B cell (primary cell): ENCODE data around the gene CARS2. TPM values are rescaled to one million over a fixed set of nuclear protein-coding genes. Genes with fewer than 3 reads are reported as not detected.

Experiments used
- ATAC-seq: fragments of 200-7000 bp; cut with Tn5 transposase; one replicate; pipeline ENCODE4 v1.10.0; 2021; ENCODE audit warnings: low read depth, mild to moderate bottlenecking, moderate number of reproducible peaks, moderate library complexity
- CTCF ChIA-PET: fragments of 350-600 bp; sonication (Branson Sonifier 250); formaldehyde crosslinking; loops from one replicate; lab custom pipeline; 2021; ENCODE audit warnings: antibody characterized with exemption, inconsistent platforms; lab: Charles Lee
- POLR2A ChIA-PET: fragments of 350-600 bp; sonication (Branson Sonifier 250); formaldehyde crosslinking; loops from one replicate; lab custom pipeline; 2021; ENCODE audit warnings: antibody characterized with exemption; lab: Charles Lee
- DNase-seq: peaks from one replicate; pipeline ENCODE4 v3.0.0; 2013
- H2AFZ ChIP-seq: 2 replicates; pipeline ENCODE4 v1.6.1; 2012; ENCODE audit warnings: mild to moderate bottlenecking, low read depth, low read length; ENCODE audit not compliant: insufficient read depth, poor library complexity, severe bottlenecking
- H3K27ac ChIP-seq, 2 donors: 1 replicate in 1 of 2; 2 replicates in 1 of 2; pipeline ENCODE4 v1.5.1; 2012 to 2013; ENCODE audit warnings: low read length in 2 of 2, mild to moderate bottlenecking in 2 of 2, moderate library complexity in 1 of 2
- H3K27me3 ChIP-seq, 4 experiments: fragments of 200-600 bp in 1 of 4; sonication (generic) in 1 of 4; replicated peaks in 1 of 4; 1 replicate in 2 of 4; 2 replicates in 2 of 4; pipeline versions ENCODE4 v1.6.1 to v1.7.0; 2013 to 2016; ENCODE audit warnings: low read length in 3 of 4, mild to moderate bottlenecking in 2 of 4, mixed read lengths in 1 of 4, moderate library complexity in 1 of 4; ENCODE audit not compliant: insufficient read depth in 4 of 4, control insufficient read depth in 3 of 4; ENCODE audit errors: control extremely low read depth in 1 of 4
- H3K36me3 ChIP-seq, 2 experiments: replicated peaks in 1 of 2; 1 replicate in 1 of 2; 2 replicates in 1 of 2; pipeline versions ENCODE4 v1.6.1 to v1.7.1; 2013; ENCODE audit warnings: low read length in 1 of 2; ENCODE audit not compliant: insufficient read depth in 2 of 2, control insufficient read depth in 1 of 2; ENCODE audit errors: control extremely low read depth in 1 of 2, extremely low read depth in 1 of 2
- H3K4me1 ChIP-seq, 2 donors: fragments of 200-600 bp in 1 of 2; sonication (generic) in 1 of 2; 1 replicate in 1 of 2; 2 replicates in 1 of 2; pipeline versions ENCODE4 v1.5.1 to v1.6.1; 2013 to 2017; ENCODE audit warnings: low read length in 2 of 2; ENCODE audit not compliant: control insufficient read depth in 2 of 2, insufficient read depth in 2 of 2
- H3K4me2 ChIP-seq: replicated peaks from 2 replicates; pipeline ENCODE3; 2012; ENCODE audit warnings: mild to moderate bottlenecking, low read depth, low read length; ENCODE audit not compliant: poor library complexity, severe bottlenecking
- H3K4me3 ChIP-seq, 5 experiments: fragments of 200-600 bp in 1 of 5; sonication (generic) in 1 of 5; 1 replicate in 3 of 5; 2 replicates in 2 of 5; pipeline versions ENCODE4 v1.5.1 to v1.7.0; 2011 to 2016; ENCODE audit warnings: low read length in 4 of 5, mild to moderate bottlenecking in 4 of 5, low read depth in 2 of 5, control low read depth in 1 of 5, moderate library complexity in 1 of 5; ENCODE audit not compliant: insufficient read depth in 1 of 5; ENCODE audit errors: control extremely low read depth in 1 of 5, extremely low read depth in 1 of 5
- H3K79me2 ChIP-seq: fragments of 200-600 bp; sonication (generic); one replicate; pipeline ENCODE4 v1.6.0; 2016; ENCODE audit warnings: low read length; ENCODE audit not compliant: control insufficient read depth, insufficient read depth
- H3K9ac ChIP-seq: fragments of 200-600 bp; sonication (generic); 2 replicates; pipeline ENCODE4 v1.6.1; 2017; ENCODE audit warnings: mild to moderate bottlenecking, low read length, moderate library complexity
- H3K9me3 ChIP-seq, 3 donors: one replicate each; pipeline versions ENCODE4 v1.6.1 to v1.7.1; 2013; ENCODE audit warnings: low read length in 2 of 3; ENCODE audit not compliant: control insufficient read depth in 2 of 3, insufficient read depth in 1 of 3; ENCODE audit errors: control extremely low read depth in 1 of 3
- H4K20me1 ChIP-seq: 2 replicates; pipeline ENCODE4 v1.6.0; 2012; ENCODE audit warnings: mild to moderate bottlenecking, low read length; ENCODE audit not compliant: insufficient read depth, control insufficient read depth, poor library complexity, severe bottlenecking
- H3K27ac Mint-ChIP-seq: one replicate; pipeline ENCODE4 v1.8.0; 2021; ENCODE audit warnings: mixed read lengths
- H3K27me3 Mint-ChIP-seq: one replicate; pipeline ENCODE4 v1.8.0; 2021; ENCODE audit warnings: mixed read lengths
- H3K4me1 Mint-ChIP-seq: one replicate; pipeline ENCODE4 v1.8.0; 2021; ENCODE audit warnings: mixed read lengths
- H3K4me3 Mint-ChIP-seq: one replicate; pipeline ENCODE4 v1.8.0; 2021; ENCODE audit warnings: mixed read lengths
- H3K9me3 Mint-ChIP-seq: one replicate; pipeline ENCODE4 v1.8.0; 2022; ENCODE audit warnings: mixed read lengths; ENCODE audit not compliant: insufficient read depth
- EZH2 ChIP-seq: IDR thresholded peaks from 2 replicates; pipeline ENCODE4 v1.6.1; 2012; ENCODE audit warnings: borderline replicate concordance, low read depth, mild to moderate bottlenecking, moderate library complexity, low read length; ENCODE audit not compliant: insufficient read depth, poor library complexity, severe bottlenecking
- WGBS: methylation state at CpG from one replicate; pipeline ENCODE4 v1.1.5; 2013; ENCODE audit warnings: missing lambda C conversion rate; ENCODE audit not compliant: insufficient coverage; 5-methylcytosine and 5-hydroxymethylcytosine counted together
- intact Hi-C: fragments of 100-400 bp; cut with micrococcal nuclease; formaldehyde crosslinking; loops from one replicate; pipeline ENCODE4 v1.10.0; 2022
- polyA plus RNA-seq: library from polyadenylated mRNA; depleted of rRNA; stranded (reverse); fragments of >200 nt; gene quantifications from 2 replicates; pipeline ENCODE4 v1.2.3, GENCODE V29; 2012
- total RNA-seq, 2 donors: library from RNA; stranded (reverse); fragments of 120-200 nt in 1 of 2; gene quantifications; 1 replicate in 1 of 2; 2 replicates in 1 of 2; pipeline versions ENCODE4 v1.2.3 to v1.2.4, GENCODE V29; 2013 to 2022
- TF ChIP-seq, protein P1 (sequence below): fragments of 200-600 bp; IDR thresholded peaks from one replicate; pipeline ENCODE4 v1.8.0; 2022; ENCODE audit warnings: antibody characterized with exemption, mild to moderate bottlenecking

Gene CARS2
- total and polyA plus RNA-seq, 2 donors (not counting 1 experiment from before 2014, with no cell fraction given): 154 to 188 TPM

DNA sequence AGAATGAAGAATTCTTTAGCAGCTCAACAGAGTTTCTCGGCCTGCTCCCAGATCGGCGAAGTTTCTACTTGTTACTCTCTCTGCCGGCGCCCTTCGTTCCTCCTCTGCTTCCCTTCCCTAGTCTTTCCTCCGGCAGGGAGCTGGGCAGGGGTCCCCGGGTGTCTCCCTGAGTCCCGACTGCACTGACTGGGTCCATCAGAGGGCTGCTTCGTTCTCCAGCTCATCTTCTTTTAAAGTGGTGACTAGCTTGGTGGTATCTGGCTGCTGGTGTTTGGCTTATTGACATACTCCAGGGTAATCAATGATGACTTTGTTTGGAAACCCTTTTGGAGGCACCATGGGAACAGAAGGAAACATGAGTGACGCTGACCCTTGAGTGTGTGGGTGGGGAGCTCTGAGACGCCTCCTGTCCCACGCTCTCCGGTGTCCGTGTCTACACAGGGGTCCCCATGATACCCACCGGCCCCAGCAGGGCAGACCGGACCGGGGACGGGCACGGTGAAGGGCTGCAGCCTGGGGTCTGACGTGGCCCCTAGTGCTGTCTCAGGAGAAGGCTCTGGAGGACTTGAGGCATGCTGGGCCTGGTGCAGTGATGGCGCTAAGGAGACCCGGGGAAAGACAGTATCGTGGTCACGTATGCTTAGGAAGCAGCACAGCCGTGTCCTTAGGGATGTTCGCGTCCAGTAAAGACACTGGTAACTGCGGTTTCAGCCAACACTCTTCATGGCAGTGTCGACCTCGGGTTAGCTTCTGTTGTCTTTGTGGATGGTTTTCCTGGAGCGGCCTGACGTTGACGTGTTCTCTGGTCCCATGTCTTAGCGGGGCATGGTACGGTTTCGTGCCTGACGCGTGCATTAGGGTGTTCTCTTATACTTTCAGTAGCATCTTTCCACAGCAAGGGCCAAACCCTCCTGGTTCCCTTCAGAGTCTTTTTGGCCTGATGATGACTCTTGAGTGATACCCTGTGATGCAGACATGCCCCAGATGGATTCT is 66.8 kb downstream of the CARS2 start:
- WGBS: 92% methylated on average over 38 of the region's 39 CpGs
- H2AFZ ChIP-seq: no peak overlapping the region
- no peak overlapping the region for H3K27ac ChIP-seq
- peaks cover 10% of the 10 kb centered on the region for H3K79me2 ChIP-seq
- H3K4me3 Mint-ChIP-seq: no peak overlapping the region
- POLR2A ChIA-PET: interaction anchor here (0.9 kb wide), 1 partner anchor 24 kb away, joined by 3 read pairs; the partner anchor contains the start of gene NAXD
- no peaks in the 10 kb centered on the region for H3K27me3 ChIP-seq
- H4K20me1 ChIP-seq: peaks cover 18% of the 10 kb centered on the region
- no peak overlapping the region for H3K27ac Mint-ChIP-seq
- H3K27me3 Mint-ChIP-seq: no peaks in the 10 kb centered on the region
- intact Hi-C loops: no loop called here
- no peaks in the 10 kb centered on the region for H3K9me3 ChIP-seq
- CTCF ChIA-PET: interaction anchor here (0.7 to 1.4 kb wide), 2 partner anchors 13 to 78 kb away, joined by 3 read pairs; no protein-coding TSS in a partner anchor
- H3K9me3 Mint-ChIP-seq: no peaks in the 10 kb centered on the region
- H3K4me1 ChIP-seq: no peaks in the 10 kb centered on the region
- TF ChIP-seq, protein P1, sequence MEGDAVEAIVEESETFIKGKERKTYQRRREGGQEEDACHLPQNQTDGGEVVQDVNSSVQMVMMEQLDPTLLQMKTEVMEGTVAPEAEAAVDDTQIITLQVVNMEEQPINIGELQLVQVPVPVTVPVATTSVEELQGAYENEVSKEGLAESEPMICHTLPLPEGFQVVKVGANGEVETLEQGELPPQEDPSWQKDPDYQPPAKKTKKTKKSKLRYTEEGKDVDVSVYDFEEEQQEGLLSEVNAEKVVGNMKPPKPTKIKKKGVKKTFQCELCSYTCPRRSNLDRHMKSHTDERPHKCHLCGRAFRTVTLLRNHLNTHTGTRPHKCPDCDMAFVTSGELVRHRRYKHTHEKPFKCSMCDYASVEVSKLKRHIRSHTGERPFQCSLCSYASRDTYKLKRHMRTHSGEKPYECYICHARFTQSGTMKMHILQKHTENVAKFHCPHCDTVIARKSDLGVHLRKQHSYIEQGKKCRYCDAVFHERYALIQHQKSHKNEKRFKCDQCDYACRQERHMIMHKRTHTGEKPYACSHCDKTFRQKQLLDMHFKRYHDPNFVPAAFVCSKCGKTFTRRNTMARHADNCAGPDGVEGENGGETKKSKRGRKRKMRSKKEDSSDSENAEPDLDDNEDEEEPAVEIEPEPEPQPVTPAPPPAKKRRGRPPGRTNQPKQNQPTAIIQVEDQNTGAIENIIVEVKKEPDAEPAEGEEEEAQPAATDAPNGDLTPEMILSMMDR: no peak
- TF ChIP-seq EZH2: no peak
- H3K4me2 ChIP-seq: no peak overlapping the region
- DNase-seq: no peak
- no peak for ATAC-seq
- H3K9ac ChIP-seq: no peak overlapping the region
- peaks cover 2 to 89% of the 10 kb centered on the region in 2 experiments for H3K36me3 ChIP-seq
- peaks cover 2% of the 10 kb centered on the region for H3K4me1 Mint-ChIP-seq
- H3K4me3 ChIP-seq: no peak overlapping the region

GRCh38 chr13:110638257-110638656 is 67.7 kb downstream of the CARS2 start:
- H2AFZ ChIP-seq: no peak overlapping the region
- H3K4me1 ChIP-seq: no peaks in the 10 kb centered on the region
- DNase-seq (no peak), ATAC-seq (no peak)
- Mint-ChIP-seq H3K9me3 (no peaks in the 10 kb centered on the region), H3K27ac (no peak overlapping the region), H3K4me1 (no peaks in the 10 kb centered on the region), H3K27me3 (no peaks in the 10 kb centered on the region), H3K4me3 (no peak overlapping the region)
- peaks cover 2 to 80% of the 10 kb centered on the region in 2 experiments for H3K36me3 ChIP-seq
- H3K27me3 ChIP-seq: no peaks in the 10 kb centered on the region
- no peak overlapping the region for H3K9ac ChIP-seq
- POLR2A ChIA-PET: no interaction called here
- peaks cover 13% of the 10 kb centered on the region for H3K79me2 ChIP-seq
- H3K9me3 ChIP-seq: no peaks in the 10 kb centered on the region
- 89% methylated on average over 22 of the region's 23 CpGs for WGBS
- H3K4me2 ChIP-seq: no peak overlapping the region
- intact Hi-C loops: no loop called here
- no peak overlapping the region for H3K4me3 ChIP-seq
- H4K20me1 ChIP-seq: peaks cover 22% of the 10 kb centered on the region
- TF ChIP-seq EZH2: no peak
- TF ChIP-seq, protein P1: no peak
- CTCF ChIA-PET: interaction anchor here (0.6 kb wide), 1 partner anchor 167 kb away, joined by 3 read pairs; no protein-coding TSS in a partner anchor
- no peak overlapping the region for H3K27ac ChIP-seq
